GM18951 (cell line): ENCODE data around the gene TIMM22.
"Not testable (repeated sequence)": the region's sequence is repeated elsewhere in the genome, so short reads cannot be mapped to it uniquely, and the experiment has no call there.

Source experiments
- POLR2A ChIP-seq: IDR thresholded peaks from 4 replicates; pipeline ENCODE4 v1.6.1; 2011; ENCODE audit warnings: mild to moderate bottlenecking; ENCODE audit not compliant: insufficient read length, insufficient read depth; ENCODE audit errors: extremely low read depth
- in situ Hi-C: fragments of 300-500 bp; cut with MboI; formaldehyde crosslinking; loops from one replicate; pipeline ENCODE4 v1.12.0; 2022; ENCODE audit warnings: low sequenced_read_pairs, mixed read lengths, inconsistent platforms; ENCODE audit not compliant: unreplicated experiment

TIMM22 gene

DNA sequence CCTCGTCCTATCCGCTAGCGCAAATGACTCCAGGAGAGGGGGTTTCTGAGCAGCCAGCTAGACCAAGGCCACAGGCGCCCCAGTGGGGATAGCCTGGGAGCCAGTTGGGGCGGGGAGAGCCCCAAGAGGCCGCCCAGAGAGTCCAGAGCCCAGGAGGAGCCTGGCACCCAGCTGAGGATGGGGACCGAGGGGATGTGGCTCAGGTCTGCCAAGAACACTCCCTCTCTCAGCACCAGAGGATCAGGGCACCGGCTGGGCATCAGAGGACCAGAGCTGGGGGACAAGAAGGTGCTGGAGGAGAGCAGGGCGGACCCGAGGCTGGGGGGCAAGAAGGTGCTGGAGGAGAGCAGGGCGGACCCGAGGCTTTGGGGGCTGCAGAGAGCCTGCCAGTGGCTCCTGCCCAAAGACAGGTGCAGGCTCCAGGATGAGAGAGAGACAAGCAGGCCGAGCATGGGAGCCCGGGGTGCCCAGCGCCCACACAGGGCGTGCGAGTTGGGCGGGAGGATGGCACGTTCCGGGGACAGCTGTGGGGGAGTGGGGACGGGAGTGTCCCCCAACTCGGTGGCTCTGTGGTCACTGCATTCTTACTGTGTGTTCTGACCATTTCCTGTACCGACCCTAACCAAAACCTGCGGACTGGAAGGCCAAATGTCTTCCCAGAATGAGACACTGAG lies 39.4 kb downstream of the TIMM22 start:
- in situ Hi-C loops: no loop called here
- no peak for TF ChIP-seq POLR2A

DNA sequence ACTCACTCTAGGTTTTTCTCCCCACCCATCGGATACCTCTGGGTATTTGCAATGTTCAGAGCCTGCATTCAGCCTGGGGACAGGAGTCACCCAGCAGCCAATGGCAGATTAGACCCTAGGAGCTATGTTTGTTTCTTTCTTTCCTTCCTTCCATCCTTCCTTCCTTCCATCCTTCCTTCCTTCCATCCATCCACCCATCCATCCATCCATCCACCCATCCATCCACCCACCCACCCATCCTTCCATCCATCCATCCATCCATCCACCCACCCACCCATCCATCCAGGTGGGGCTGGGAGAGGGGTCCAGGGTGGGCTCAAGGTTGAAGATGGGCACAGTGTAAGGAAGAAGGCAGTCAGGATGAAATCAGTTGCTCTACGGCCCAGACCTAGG lies 39.9 kb downstream of the TIMM22 start:
- in situ Hi-C loops: no loop called here

DNA sequence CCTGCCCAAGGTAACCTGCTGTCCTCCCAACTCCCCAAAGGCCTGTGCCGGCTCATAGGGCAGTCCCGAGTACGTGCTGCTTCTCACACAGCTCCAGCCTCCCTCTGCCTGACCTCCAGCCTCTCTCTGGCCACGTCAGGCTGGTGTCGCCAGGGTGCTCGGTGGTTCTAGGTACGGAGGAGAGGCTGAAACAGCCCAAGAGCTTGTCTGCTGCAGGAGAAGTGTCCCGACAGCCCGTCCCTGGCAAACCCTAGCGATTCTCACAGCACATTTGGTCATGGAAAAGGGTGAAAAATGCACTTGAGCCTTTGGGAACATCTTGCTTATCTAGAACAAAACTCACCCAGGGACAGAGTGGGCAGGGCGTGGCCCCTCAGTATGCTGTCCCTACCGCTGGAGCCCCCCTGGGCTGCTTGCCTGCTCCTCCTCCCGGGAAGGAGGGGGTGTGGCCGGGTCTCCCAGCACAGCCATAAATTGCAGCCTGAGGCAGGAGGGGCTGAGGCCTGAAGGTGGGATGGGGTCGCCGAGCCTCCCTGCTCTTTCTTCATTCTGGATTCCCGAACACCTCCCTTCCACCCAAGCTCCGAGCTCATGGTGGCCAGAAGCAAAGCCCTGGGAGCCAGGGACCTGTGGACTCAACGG lies 40.4 kb downstream of the TIMM22 start:
- TF ChIP-seq POLR2A: no peak
- in situ Hi-C loops: no loop called here

More for the DNA sequence above, 39.9 kb downstream of the TIMM22 start:
- TF ChIP-seq POLR2A: no peak

DNA sequence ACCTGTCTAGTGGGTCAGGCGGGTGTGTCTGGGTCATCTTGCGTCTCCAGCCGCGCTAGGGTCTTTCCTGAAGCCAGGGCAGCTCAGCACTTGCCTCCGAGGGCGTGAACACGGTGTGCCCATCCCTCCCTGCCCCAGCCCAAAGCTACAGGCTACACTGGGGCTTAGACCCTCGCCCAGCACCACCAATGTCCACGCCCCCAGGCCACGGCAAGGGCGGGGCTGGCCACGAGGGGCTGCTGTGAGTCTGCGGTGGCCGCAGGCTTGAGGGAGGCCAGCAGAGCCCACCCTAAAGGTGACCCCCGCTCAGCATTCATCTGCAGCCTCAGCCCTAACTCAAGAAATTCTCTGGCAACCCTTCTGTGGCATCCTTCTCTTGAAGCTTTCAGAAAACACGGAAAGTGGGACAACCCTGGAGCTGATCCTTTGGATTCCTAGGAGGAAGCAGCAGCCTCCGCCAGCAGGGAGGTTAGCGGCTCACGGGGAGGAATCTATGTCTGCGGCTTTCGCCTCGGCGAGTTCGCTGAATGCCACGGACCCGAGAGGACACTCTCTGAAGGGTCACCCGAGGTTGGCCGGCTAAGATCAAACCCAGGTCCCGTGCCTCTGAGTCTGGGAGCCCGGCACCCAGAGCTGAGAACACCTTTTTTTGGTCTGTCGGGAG lies 41.7 kb downstream of the TIMM22 start:
- no peak for TF ChIP-seq POLR2A
- in situ Hi-C loops: no loop called here

DNA sequence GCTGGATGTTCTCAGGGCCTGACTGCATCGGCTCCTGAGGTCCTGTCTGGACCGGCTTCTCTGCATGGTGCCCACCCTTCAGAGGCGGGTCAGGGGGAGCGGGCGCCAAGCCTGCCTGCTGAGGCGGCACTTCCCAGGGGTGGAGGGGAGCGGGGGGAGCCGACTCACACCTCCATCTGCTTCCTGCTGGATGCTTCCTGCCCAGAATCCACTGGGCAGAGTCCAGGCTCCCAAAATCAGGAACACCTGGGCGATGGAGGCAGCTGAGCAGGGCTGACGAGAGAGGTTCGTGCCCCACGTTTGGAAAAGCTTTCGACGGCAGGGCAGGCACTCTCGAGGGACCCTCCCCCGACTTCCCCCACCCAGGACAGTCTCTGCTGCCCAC lies 42.2 kb downstream of the TIMM22 start:
- in situ Hi-C loops: no loop called here

DNA sequence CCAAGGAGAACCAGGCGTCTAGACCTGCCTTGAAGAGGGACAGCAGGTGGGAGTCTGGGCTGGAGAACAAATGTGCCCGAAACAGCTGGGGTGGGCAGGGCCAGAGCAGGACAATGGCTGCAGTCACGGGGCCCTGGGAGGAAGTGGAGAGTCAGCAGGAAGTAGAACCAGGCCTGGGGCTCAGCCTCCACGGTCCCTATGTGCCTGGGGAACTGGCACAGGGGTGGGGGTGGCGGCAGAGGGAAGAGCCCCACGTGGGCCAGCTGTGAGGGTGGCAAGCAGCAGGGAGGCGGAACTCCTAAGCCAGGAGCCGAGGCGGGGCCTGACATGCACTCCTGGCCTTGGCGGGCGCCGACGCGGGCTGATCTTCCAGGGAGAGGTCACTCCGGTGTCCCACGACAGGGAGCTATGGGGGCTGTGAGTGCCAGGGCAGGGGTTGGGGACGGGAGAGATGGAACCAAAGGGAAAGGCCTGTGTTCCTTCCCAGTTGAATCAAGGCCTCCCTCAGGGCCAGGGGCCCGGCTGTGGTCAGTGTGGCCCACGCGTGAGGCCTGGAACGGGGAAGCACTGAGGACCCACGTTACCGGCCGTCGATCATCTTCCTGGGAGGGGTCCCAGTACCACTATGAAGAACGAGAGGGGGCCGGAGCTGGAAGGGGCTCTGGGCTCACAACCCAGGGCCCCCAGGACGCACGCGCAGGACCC lies 42.7 kb downstream of the TIMM22 start:
- TF ChIP-seq POLR2A: no peak
- in situ Hi-C loops: no loop called here

More for the DNA sequence above, 42.2 kb downstream of the TIMM22 start:
- TF ChIP-seq POLR2A: no peak

DNA sequence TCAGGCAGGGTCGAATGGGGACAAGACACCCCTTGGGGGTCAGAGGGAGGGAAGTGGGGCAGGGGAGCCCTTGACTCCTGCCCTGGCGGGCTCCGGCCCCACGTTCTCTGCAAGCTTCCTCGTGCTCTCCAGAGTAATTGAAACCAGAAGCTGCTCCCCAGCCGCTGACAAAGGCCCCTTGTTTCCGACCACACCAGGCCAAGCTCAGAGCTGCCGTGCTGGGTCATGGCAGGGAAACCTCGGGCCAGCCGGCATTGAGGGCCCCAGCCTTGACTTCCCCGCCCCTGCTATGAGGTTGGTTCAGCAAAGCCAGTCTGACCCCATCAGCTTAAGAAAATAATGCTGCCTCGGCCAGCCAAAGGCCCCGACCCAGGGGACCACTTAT lies 43.3 kb downstream of the TIMM22 start:
- in situ Hi-C loops: no loop called here
- no peak for TF ChIP-seq POLR2A

DNA sequence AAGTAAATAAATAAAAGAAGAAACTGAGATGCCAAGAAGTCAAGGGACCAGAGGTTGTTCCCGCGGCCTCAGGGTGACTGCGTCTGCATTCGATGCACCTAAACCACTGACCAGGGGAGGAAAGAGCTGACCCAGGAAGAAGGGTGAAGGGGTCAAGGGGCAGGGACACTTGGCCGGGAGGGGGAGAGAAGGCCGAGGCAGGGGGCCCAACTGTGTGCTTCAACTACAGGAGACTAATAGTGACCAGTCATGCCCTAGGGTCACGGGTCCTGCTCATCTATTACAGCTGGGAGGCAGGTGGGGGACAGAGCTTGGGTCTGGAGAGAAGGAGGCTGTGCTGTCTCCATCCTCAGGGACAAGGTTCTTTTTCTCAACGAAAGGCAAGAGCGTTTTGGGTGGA lies 44.8 kb downstream of the TIMM22 start:
- TF ChIP-seq POLR2A: no peak
- in situ Hi-C loops: no loop called here

DNA sequence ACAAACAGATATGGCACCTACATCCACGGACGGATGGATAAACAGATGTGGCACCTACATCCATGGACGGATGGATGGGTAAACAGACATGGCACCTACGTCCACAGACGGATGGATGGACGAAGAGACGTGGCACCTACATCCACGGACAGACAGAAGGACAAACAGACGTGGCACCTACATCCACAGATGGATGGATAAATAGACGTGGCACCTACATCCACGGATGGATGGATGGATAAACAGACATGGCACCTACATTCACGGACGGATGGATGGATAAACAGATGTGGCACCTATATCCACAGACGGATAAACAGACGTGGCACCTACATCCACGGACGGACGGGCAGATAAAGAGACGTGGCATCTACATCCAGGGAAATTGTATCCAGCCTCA lies 45.6 kb downstream of the TIMM22 start:
- no peak for TF ChIP-seq POLR2A
- in situ Hi-C loops: no loop called here

DNA sequence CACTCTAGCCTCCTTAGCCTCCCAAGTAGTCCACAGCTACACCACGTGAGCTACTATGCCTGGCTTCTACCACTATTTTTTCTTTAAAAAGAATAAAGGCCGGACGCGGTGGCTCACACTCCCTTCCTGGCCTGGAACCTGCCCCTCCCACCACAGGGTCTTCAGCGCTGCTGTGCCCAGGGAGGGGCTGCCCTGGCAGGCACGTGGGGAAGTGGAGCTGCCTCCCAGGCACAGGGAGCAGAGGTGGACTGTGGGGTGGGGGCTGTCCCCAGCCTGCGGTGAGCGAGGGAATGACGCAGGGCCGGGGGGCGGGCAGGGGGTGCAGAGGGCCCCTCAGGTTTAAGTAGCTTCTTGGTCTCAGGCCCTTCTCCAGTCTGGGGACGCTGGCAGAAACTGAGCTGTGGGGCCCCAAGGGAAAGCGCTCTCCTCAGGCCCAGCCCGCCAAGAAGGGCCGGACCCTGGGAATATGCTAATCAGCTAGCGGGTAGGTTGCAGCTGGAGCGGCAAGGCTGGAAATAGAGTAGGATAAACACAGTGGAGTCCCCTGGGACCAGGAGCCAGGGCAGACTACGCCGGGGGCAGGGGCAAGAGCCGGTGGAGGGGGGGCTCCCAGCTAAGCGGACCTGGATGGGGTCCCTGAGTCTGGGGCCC lies 46.8 kb downstream of the TIMM22 start:
- in situ Hi-C loops: no loop called here

DNA sequence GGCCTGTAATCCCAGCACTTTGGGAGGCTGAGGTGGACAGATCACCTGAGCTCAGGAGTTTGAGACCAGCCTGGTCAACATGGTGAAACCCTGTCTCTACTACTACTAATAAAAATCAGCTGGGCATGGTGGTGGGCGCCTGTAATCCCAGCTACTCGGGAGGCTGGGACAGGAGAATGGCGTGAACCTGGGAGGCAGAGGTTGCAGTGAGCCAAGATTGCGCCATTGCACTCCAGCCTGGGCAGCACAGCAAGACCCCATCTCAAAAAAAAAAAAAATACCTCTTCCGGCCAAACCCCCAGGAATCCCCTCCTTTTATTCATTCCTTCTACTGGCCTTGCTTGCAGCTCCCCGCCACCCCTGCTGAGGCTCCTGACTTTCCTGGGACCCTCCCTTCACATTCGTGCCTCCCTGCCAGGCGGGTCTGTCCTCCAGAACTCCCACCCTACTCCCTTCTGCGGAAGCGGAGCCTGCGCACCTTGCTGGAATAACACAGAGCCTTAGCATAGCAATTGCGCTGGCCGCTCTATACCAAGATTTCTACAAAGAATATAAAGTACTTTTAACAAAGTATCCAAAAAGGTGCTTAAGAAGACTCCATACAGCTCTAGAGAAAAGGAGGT lies 47.6 kb downstream of the TIMM22 start:
- in situ Hi-C loops: not testable (repeated sequence)

More for the DNA sequence above, 46.8 kb downstream of the TIMM22 start:
- TF ChIP-seq POLR2A: no peak

DNA sequence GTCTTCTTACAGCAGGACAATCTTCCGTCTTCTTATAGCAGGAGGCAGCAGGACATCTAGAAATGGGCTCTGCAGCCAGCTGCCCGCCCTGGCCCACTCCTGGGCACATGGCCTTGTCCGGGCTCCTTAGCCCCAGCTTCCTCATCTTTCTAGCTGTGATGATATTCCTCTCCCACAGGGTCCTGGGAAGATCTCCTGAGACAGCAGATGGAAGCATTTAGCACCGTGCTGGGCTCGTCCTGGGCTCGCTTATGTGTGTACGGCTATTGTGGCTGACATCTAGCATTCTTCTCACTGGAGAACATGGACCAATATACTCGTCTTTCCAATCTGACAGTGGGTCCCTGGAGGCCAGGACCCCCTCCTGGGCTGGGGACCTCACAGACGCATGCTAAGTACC lies 48.5 kb downstream of the TIMM22 start:
- in situ Hi-C loops: no loop called here
- TF ChIP-seq POLR2A: no peak
